Esophagus mucosa (tissue), 1 donor: ENCODE results near the gene PRSS38. TPM values are rescaled to one million over a fixed set of nuclear protein-coding genes. Genes with fewer than 3 reads are reported as not detected.

Experiments
- ATAC-seq: fragments of 200-7000 bp; cut with Tn5 transposase; one replicate; pipeline ENCODE4 v1.9.1; 2020
- total RNA-seq: library from RNA; stranded (reverse); gene quantifications from one replicate; pipeline ENCODE4 v1.2.4, GENCODE V29; 2023
- donor health status: DM: yes; HTN: yes; CAD: no.

PRSS38 gene
- total RNA-seq, 1 donor from 2014 or later: not detected

GRCh38 chr1:227886993-227887696, 71.7 kb downstream of the PRSS38 start:
- ATAC-seq: no peak

DNA sequence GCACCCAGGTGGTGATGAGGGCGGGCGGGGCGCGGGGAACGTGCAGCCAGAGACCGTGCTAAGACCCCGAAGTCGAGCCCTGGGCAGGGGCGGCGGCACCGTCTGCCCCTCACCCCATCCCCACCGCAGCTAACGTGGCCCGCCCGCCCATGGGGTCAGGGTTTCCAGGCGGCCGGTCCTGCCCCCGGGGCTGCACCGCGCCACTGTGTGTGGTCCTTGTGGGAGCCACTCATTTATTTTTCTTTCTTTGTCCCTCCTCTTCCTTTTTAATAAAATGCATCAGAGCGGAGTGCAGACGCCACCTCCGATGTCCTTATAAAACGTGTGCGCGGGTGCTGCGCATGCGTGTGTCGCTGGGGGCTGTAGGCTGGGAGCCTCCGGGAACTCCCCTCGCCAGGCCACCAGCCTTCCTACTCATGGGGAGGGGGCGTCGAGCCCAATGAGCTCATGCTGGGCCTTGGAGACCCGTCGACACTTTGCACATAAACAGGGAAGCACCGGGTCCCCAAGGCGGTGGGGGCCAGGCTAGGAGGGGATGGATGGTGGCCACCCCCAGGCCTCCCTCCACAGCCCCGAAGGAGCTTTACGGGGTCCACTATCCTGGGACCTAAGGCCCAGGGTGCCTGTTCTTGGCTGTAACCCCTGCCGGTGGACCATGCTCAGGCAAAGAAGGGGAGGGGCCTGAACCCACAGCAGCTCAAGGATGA, 72.4 kb downstream of the PRSS38 start:
- no peak for ATAC-seq

GRCh38 chr1:227888404-227889046, 73.0 kb downstream of the PRSS38 start:
- no peak for ATAC-seq

DNA sequence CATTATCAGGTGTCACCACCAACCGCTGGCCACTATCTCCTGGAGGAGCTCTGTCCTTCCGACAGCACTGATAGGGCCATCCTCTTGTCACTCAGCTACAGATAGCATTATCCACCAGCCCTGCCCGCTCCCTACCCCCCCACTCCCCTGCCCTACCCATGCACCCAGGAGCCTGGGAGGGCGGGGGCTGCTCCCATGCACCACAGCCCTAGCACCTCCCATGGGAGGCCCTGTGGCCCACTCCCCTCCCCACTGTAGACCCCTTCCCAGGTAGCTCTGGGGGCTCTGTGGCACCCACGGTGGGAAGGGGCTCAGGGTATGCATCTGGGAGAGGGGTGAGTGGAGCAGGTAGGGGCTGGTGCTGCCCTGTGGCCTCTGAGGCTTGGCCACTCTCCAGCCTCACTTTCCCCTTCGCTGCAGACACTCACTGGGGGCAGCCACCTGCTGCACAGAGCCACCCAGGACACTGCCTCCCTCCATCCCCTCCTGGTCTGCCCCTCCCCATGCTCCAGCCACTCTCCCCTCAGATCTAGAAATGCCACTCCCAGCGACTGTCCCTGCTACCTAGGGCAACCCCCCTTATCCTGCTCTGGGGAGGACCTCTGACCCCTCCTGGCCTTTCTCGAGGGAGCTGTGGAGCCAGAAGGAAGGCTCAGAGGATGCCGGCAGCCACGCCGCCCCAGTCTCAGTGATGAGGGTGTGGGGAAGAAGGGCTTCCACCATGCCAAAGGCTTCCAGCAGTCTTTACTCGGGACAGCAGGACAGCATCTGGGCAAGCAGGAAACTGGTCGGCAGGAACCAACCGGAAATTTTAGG, 73.8 kb downstream of the PRSS38 start:
- no peak for ATAC-seq

DNA sequence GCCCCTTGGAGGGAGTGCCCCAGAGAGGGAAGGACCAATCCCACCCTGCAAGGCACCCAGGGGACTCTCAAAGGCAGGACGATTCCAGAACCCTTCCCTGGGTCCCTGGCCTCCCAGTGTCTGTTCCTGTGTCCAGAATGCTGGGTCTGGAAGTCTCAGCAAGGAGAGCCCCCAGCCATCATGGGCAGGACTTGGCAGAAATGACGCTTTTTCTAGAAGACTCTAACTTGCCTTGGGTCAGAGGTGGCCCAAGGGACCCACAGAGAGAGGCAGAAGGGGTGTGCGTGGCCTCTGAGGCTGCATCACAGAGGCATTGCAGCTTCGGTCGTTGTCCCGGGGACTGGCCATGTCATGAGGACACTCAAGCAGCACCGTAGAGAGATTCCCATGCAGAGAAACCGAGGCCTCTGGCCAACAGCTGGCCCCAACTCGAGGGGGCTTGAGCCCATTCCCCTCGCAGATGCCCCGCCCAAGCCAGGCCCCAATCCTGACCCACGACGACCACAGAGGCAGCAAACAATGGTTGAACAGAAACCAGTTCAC, 74.5 kb downstream of the PRSS38 start:
- no peak for ATAC-seq

- ATAC-seq: no peak
Observed at GRCh38 chr1:227890451-227891222, 75.2 kb downstream of the PRSS38 start.

DNA sequence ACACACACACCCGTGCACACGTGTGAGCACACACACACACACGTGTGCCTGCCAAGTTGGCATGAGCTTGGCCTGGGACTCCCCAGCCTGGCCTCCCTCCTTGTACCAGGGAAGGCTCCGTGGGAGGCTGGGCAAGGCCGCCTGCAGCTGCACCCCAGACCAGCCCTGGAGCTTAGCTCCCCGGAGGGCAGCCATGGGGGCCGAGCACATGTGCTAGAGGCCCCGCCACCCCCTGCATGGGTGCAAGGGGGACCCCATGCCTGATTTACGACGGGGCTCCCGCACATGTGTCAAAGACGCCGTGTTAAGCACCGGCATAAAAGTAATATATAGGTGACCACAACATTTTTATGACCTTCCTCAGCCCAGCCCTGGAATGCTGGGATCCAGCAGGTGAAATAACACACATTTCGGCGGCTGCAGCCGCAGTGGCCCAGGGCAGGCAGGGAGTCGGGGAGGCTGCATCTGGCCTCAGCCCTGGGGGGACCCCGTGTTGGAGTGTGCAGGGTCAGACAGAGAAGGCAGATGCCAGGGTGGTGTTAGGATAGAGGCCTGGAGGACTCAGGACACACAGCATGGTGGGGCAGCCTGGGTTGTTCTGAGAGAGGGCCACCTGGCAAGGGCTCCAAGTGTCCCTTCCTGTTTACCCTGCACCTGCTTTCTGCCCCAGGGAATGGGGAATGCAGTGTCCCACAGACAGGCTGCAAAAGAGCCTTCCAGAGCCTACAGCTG, 75.9 kb downstream of the PRSS38 start:
- no peak for ATAC-seq

GRCh38 chr1:227891955-227892488, 76.5 kb downstream of the PRSS38 start:
- ATAC-seq: no peak

DNA sequence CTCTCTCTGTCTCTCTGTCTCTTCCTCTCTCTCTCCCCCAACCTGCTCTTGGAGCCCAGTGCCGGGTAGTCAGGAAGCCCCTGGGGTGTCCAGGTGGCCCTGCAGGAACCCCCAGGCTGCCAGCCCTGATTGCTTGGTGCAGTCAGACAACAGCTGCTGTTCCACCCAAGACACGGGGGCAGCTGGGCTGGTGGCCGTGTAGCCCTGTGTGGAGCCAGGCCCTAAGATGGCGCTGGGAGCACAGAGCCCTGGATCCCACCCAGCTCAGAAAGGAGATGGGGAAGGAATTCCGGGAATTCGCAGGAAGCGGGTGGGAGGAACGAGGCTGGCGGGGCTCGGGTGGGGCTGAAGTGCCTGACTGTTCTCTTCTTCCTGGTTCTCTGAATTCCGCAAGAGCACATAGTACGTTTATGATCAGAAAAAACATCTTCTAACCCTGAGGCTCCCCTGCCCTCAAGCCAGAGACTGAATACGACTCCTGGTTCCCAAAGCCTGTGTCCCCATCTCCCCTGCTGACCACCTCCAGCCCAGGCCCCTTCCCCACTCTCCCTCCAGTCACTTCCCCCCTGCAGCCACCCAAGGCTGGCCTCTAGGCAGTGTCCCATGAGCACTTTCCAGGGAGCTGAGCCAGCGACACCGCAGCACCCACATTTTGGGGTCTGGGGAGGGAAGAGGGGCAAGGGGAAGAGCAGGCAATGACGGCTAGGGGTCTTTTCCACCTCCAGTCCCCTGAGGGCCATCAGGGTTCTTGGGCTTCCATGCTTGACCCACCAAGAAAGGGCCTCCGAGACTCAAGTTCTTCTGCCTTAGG, 77.2 kb downstream of the PRSS38 start:
- no peak for ATAC-seq

- no peak for ATAC-seq
Observed at GRCh38 chr1:227893300-227893948, 77.9 kb downstream of the PRSS38 start.

DNA sequence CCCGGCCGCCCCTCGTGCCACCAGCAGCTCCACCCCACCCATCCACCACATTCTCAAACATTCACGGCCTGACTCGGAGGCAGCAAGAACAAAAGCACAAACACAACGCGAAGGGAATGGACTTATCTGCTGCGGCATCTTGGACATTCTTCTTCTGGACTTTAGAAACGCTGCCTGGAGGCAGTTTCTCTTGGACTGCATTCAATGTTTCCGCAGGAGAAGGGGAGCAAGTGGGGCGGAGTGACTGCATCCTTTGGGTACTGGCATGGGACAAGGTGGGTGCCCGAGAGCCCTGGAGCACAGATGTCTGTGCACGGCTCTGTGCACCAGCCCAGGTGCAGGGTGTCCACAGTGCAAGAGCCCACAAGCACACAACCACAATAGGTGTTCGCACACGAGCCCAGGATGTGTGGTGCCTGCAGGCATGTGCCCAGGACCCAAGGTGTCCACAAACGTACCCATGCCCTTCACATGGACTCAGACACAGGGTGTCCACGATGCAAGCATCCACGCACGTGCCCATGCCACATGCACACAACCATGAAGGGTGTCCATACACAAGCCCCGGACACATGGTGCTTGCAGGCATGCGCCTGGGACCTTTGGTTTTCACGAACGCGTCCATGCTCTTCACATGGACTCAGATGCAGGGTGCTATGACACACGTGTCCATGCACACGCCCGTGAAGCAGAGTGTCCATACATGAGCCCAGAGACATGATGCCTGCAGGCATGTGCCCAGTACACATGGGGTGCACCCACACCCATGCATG, 78.7 kb downstream of the PRSS38 start:
- ATAC-seq: no peak

GRCh38 chr1:227894831-227895451, 79.5 kb downstream of the PRSS38 start:
- no peak for ATAC-seq

Other genes starting within 250 kb of the PRSS38 start
- 10.2 TPM for gene JMJD4, start 80.4 kb upstream of the PRSS38 start, total RNA-seq
- 15.8 TPM for gene SNAP47, start 80.2 kb upstream of the PRSS38 start, total RNA-seq
- 3.1 TPM for gene WNT9A, start 132.3 kb downstream of the PRSS38 start, total RNA-seq
- gene WNT3A, start 191.3 kb downstream of the PRSS38 start, total RNA-seq: 0.44 TPM